ENCODE results near the gene KCNH2.

DNA sequence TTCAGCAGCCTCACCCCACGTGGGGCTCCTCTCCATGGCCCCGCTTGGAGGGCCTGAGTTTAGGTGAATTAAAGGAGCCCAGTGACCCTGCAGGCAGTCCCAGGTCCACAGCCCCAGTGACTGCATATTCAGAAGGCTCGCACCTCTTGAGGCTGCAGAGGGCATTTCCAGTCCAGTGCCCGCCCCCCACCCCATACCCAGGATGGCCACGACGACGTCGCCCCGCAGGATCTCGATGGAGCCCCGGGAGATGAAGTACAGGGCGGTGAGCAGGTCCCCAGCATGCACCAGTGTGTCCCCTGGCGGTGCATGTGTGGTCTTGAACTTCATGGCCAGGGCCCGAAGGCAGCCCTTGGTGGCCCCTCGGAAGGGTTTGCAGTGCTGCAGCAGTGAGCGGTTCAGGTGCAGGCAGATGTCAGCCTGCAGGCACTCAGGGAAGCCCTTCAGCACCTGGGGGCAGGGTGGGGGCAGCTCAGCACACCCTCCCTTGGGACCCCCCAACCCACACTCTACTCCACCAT lies 28.1 kb downstream of the KCNH2 start:
- TF ChIP-seq, protein P1, sequence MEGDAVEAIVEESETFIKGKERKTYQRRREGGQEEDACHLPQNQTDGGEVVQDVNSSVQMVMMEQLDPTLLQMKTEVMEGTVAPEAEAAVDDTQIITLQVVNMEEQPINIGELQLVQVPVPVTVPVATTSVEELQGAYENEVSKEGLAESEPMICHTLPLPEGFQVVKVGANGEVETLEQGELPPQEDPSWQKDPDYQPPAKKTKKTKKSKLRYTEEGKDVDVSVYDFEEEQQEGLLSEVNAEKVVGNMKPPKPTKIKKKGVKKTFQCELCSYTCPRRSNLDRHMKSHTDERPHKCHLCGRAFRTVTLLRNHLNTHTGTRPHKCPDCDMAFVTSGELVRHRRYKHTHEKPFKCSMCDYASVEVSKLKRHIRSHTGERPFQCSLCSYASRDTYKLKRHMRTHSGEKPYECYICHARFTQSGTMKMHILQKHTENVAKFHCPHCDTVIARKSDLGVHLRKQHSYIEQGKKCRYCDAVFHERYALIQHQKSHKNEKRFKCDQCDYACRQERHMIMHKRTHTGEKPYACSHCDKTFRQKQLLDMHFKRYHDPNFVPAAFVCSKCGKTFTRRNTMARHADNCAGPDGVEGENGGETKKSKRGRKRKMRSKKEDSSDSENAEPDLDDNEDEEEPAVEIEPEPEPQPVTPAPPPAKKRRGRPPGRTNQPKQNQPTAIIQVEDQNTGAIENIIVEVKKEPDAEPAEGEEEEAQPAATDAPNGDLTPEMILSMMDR (conservative IDR thresholded peaks at IDR 0.05; ENCODE audit: low read depth, low read length), result no peak
- no peak for TF ChIP-seq EZH2 (IDR thresholded peaks at IDR 0.05; ENCODE audit: borderline replicate concordance, low read depth, low read length, poor library complexity, severe bottlenecking)
